GM12865 (cell line): Measurements from ENCODE around the gene CRHR2.

Source experiments
- DNase-seq: peaks from one replicate; pipeline ENCODE4 v3.0.0; 2010; ENCODE audit warnings: low read depth
- H3K4me3 ChIP-seq: 2 replicates; pipeline ENCODE4 v1.5.1; 2011; ENCODE audit warnings: mild to moderate bottlenecking, low read depth, low read length, control low read depth
- TF ChIP-seq, protein P1 (sequence below): IDR thresholded peaks from 2 replicates; pipeline ENCODE4 v1.5.1; 2011; ENCODE audit warnings: low read length, control low read depth, low read depth, inconsistent platforms; ENCODE audit not compliant: insufficient read depth; ENCODE audit errors: missing control alignments

CRHR2 gene

DNA sequence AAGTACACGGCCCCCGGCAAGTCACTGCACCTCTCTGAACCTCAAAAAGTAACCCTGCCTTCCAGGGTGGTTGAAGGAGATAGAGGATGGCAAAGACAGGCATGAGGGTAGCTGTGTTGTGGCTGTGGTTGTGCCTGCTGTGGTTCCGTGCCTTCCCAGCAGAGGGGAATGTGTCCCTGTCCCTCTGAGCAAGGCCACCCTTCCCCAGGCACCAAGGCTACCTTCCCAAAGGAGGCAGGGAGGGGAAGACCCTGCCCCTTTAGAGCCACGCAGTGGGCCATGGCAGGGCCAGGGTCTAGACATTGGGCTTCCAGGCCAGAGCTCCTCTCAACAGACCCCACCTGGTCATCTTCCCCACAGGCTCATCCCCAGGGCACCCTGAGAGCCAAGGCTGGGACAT lies 18.8 kb downstream of the CRHR2 start:
- H3K4me3 ChIP-seq = no peak overlapping the region
- TF ChIP-seq, protein P1, sequence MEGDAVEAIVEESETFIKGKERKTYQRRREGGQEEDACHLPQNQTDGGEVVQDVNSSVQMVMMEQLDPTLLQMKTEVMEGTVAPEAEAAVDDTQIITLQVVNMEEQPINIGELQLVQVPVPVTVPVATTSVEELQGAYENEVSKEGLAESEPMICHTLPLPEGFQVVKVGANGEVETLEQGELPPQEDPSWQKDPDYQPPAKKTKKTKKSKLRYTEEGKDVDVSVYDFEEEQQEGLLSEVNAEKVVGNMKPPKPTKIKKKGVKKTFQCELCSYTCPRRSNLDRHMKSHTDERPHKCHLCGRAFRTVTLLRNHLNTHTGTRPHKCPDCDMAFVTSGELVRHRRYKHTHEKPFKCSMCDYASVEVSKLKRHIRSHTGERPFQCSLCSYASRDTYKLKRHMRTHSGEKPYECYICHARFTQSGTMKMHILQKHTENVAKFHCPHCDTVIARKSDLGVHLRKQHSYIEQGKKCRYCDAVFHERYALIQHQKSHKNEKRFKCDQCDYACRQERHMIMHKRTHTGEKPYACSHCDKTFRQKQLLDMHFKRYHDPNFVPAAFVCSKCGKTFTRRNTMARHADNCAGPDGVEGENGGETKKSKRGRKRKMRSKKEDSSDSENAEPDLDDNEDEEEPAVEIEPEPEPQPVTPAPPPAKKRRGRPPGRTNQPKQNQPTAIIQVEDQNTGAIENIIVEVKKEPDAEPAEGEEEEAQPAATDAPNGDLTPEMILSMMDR = no peak
- no peak for DNase-seq

DNA sequence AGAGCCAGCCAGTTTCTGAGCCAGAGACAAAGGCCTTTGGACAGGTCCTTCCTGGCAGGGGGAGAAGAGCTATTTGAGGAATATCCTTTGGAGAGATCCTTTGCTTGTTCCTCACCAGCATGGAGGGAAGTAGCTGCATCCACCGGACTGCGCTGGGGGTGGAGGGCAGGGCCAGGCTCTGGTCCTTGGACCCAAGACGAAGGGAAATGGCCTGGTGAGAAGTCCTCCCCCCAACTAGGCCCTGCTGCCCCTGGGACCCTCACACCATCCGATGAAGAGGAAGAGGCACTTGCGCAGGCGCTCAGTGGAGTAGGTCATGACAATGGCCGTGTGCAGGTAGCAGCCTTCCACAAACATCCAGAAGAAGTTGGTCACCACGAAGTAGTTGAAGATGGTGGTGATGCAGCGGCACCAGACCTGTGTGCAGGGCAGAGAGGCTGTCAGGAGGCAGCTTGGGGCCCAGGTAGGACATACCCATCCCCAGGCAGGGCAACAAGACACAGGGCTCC lies 19.8 kb downstream of the CRHR2 start:
- H3K4me3 ChIP-seq = no peak overlapping the region
- TF ChIP-seq, protein P1 = no peak
- no peak for DNase-seq

DNA sequence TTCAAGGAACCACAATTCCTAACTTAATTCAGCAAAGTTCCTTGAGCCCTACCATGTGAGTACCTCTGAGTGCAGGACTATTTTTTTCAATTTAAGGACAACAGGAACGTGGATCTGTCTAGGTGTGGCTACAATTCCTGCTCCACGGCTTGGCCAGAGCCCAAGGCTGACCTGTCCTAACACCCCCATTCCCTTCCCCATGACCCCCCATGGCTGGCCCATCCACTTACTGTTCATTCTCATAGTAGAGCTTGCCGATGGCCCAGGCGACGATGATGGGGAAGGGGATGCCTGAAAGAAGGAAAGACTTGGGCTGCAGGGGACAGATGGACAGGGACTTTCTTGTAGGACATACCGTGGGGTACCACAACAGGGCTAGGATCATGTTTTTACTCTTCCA lies 20.3 kb downstream of the CRHR2 start:
- TF ChIP-seq, protein P1 = no peak
- H3K4me3 ChIP-seq = no peak overlapping the region
- no peak for DNase-seq

DNA sequence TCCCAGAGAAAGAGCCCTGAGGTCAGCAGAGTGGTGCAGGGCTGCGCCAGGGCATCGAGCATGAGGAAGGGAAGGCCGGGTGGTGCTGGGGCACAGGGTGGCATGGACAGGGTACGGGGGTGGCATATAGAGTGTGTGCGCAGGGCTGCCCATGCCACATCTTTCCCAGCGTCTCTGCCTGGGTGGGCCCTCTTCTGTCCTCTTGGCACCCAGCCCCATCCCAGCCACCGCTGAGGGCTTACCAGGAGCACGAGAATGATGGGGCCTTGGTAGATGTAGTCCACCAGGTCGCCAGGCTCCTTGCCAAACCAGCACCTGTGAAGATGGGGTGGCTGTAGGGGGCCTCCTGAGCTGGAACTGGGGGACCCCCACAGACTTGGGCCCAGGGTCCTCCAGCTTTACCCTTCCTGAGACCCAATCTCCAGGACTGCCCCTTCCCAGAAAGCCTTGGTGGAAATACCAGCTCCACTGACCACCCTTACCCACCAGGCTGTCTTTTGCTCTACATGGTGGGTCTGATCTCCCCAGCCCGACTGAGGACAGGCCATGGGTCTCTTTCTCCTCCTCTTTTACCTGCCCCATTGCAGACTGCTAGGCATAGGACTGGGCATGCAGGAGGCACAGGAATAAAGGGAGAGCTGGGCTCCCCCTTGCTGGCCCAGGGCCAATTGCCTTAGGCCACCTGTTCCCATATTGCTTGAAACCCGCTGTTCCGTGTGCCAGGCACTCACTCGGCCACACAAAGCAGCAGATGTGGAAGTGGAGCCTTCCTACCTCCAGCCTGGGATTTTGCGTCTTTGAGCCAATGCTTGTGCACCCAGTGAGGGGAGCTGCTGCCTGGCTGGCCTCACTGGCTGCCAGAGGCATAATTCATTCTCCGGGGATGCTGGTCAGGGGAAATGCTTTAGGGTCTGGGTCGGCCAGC lies 21.7 kb downstream of the CRHR2 start:
- TF ChIP-seq, protein P1 = no peak
- no peak overlapping the region for H3K4me3 ChIP-seq
- no peak for DNase-seq

DNA sequence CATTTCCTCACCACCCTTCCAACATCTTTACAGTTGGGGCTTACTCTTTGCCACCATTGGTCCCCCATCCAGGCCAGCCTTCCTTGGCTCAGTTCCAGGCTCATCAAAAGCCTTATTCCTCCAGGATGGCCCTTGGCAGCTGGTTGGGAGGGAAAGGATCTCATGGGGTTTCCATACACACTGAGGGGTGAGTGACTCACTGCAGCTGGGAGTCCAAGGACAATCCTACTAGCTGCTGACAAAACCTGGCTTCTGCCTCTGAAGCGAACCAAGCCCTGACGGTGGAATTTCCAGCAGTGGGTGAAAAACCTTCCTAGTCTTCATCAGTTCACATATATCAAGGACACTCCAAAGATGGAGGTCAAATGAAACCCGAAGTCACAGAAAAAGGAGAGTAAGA lies 22.9 kb downstream of the CRHR2 start:
- DNase-seq = no peak
- H3K4me3 ChIP-seq = no peak overlapping the region
- TF ChIP-seq, protein P1 = no peak

DNA sequence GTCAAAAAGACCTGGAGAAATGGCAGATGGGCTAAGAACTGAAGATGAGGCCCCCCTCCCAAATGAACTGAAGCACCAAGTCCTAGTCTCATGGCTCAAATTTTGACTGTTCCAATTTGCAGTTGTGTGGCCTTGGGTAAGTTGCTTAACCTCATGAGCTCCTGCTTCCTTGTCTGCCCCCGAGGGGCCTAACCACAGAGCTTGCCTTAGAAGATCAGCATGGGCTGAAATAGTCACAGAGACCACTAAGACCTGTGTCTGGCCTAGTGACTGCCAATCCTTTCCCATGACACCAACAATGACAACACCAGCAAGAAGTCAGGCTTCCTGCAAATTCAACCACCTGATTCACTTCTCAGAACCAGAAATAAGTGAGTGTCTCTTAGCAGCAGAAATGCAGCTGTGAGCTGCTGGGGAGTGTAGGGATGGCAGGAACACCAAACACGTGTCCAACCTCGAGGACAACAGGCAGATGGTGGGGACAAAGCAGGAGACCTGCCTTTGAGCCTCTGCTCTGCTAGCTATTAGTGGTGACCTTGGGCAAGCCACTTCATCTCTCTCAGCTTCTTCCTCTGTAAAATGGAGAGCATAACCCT lies 23.7 kb downstream of the CRHR2 start:
- TF ChIP-seq, protein P1 = no peak

DNA sequence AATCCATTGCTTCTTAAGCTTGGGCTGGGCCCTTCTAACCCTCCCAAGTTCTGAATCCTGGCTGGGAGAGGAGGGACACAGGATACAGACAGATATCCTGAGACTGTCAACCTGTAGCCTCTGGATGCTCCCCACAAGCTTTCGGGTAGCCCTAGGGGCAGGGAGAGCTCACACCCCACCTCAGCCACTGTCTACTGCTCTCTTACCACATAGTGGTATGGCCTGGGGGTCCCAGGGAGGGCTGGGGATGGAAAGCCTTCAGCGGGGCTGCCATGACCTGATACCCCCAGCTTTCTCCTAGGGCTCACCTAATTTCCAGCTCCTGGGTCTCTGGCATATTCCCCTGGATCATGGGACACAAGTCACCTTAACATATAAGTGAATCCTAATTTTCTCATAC lies 25.1 kb downstream of the CRHR2 start:
- no peak overlapping the region for H3K4me3 ChIP-seq
- DNase-seq = no peak
- TF ChIP-seq, protein P1 = no peak

More for the DNA sequence above, 23.7 kb downstream of the CRHR2 start:
- H3K4me3 ChIP-seq = no peak overlapping the region
- DNase-seq = no peak
